ENCODE measurements around the gene SLC49A3. TPM values are rescaled to one million over a fixed set of nuclear protein-coding genes. Genes with fewer than 3 reads are reported as not detected.

Gene SLC49A3
- total RNA-seq, 1 experiment from 2014 or later, result 6.9 TPM

GRCh38 chr4:687971-688853, 739 bp downstream of the SLC49A3 start:
- H3K27ac Mint-ChIP-seq, result 0 out of 7 replicates have a peak overlapping the region, but pooled peaks of 1 of the 3 experiments have one; percentile 16
- no peak overlapping the region for H2BK5ac ChIP-seq (ENCODE audit: insufficient read length, low read length)
- H3K23me2 ChIP-seq (ENCODE audit: insufficient read length, low read depth, low read length, poor library complexity, severe bottlenecking), result no peaks in the 10 kb centered on the region
- no peak overlapping the region for H2AK5ac ChIP-seq (ENCODE audit: insufficient read length, low read length)
- H3K79me2 ChIP-seq (ENCODE audit: insufficient read depth, low read length), result no peaks in the 10 kb centered on the region
- H3K79me1 ChIP-seq (ENCODE audit: insufficient read depth, low read depth, low read length, poor library complexity, severe bottlenecking), result no peaks in the 10 kb centered on the region
- H3K27ac ChIP-seq (ENCODE audit: insufficient read length, low read depth, low read length), result no peak overlapping the region
- peaks cover 0 to 3% (median 0%) of the 10 kb centered on the region in 3 experiments; a peak in 1 of 7 replicates for H3K36me3 Mint-ChIP-seq (ENCODE audit: insufficient read depth in 1 of 3, low read depth in 3 of 3)
- H3K9me3 ChIP-seq (ENCODE audit: control insufficient read depth, low read depth, low read length), result no peaks in the 10 kb centered on the region
- no peak overlapping the region for H2BK15ac ChIP-seq (ENCODE audit: low read depth, low read length)
- no peaks in the 10 kb centered on the region; a peak in 1 of 5 replicates for H3K9me3 Mint-ChIP-seq
- H2BK12ac ChIP-seq (ENCODE audit: insufficient read length, low read depth, low read length), result no peak overlapping the region
- H3K27me3 ChIP-seq (ENCODE audit: insufficient read depth, low read length), result no peaks in the 10 kb centered on the region
- H3K27me3 Mint-ChIP-seq (ENCODE audit: low read depth), result peaks cover 6% of the 10 kb centered on the region
- H2BK20ac ChIP-seq (ENCODE audit: low read depth, low read length, poor library complexity, severe bottlenecking), result no peak overlapping the region
- no peak overlapping the region for H3K23ac ChIP-seq (ENCODE audit: insufficient read length, low read depth, low read length)
- H2BK120ac ChIP-seq (ENCODE audit: low read depth, low read length, poor library complexity, severe bottlenecking), result no peak overlapping the region
- no peak overlapping the region for H3K4ac ChIP-seq (ENCODE audit: low read depth, low read length)
- H4K5ac ChIP-seq (ENCODE audit: insufficient read length, low read depth, low read length), result no peak overlapping the region
- 0 out of 2 replicates have a peak overlapping the region, but pooled peaks have one; percentile 44 for H3K14ac ChIP-seq (ENCODE audit: insufficient read depth, low read length)
- TF ChIP-seq CTCF (conservative IDR thresholded peaks at IDR 0.05), result no peak
- DNase-seq, result peak; percentile 86
- no peak overlapping the region for H3K56ac ChIP-seq (ENCODE audit: insufficient read length, low read depth, low read length)
- peak overlapping the region; percentile 20 for H3K4me2 ChIP-seq (ENCODE audit: insufficient read depth, insufficient read length, low read length)
- peaks cover 13 to 43% of the 10 kb centered on the region in 2 experiments for H3K4me1 Mint-ChIP-seq
- H4K20me1 ChIP-seq (ENCODE audit: control insufficient read depth, insufficient read depth, insufficient read length), result no peaks in the 10 kb centered on the region
- H3K18ac ChIP-seq (ENCODE audit: insufficient read length, low read depth, low read length), result no peak overlapping the region
- peaks cover 7% of the 10 kb centered on the region; the same call in 1 of the 2 replicates for H3K4me1 ChIP-seq (ENCODE audit: insufficient read depth, low read length)
- no peak overlapping the region for H4K8ac ChIP-seq (replicated peaks; ENCODE audit: insufficient read length, low read depth, low read length)
- H3K9ac ChIP-seq (ENCODE audit: extremely low read depth, insufficient read length, low read length), result no peak overlapping the region
- peak overlapping the region; percentile 55 to 60; a peak in 4 of 5 replicates for H3K4me3 Mint-ChIP-seq
- H4K91ac ChIP-seq (ENCODE audit: insufficient read length, low read depth, low read length), result no peak overlapping the region
- no CpG with 5 or more reads among the region's 26 CpGs for WGBS (ENCODE audit: extremely low coverage, insufficient read length, low lambda C conversion rate)
- no peak overlapping the region for H2AFZ ChIP-seq (ENCODE audit: low read length)
- no peak overlapping the region for H3T11ph ChIP-seq (ENCODE audit: low read length)
